ENCODE data around the gene HDAC8. TPM values are rescaled to one million over a fixed set of nuclear protein-coding genes. Genes with fewer than 3 reads are reported as not detected.

The HDAC8 gene
- total RNA-seq, 1 experiment from 2014 or later, result 21.4 TPM

GRCh38 chrX:72294497-72294896 lies 278.1 kb downstream of the HDAC8 start:
- no peak overlapping the region for H4K5ac ChIP-seq (ENCODE audit: insufficient read length, low read depth, low read length)

More at GRCh38 chrX:72294497-72294896, 278.1 kb downstream of the HDAC8 start:
- Histone ChIP-seq H3K14ac (ENCODE audit: insufficient read depth, low read length) (no peak overlapping the region), H3K4me2 (ENCODE audit: insufficient read depth, insufficient read length, low read length) (no peak overlapping the region), H3K23me2 (ENCODE audit: insufficient read length, low read depth, low read length, poor library complexity, severe bottlenecking) (no peaks in the 10 kb centered on the region), H2BK12ac (ENCODE audit: insufficient read length, low read depth, low read length) (no peak overlapping the region), H4K20me1 (ENCODE audit: control insufficient read depth, insufficient read depth, insufficient read length) (no peaks in the 10 kb centered on the region), H2BK120ac (ENCODE audit: low read depth, low read length, poor library complexity, severe bottlenecking) (no peak overlapping the region), H3T11ph (ENCODE audit: low read length) (no peak overlapping the region), H3K4me1 (ENCODE audit: insufficient read depth, low read length) (no peaks in the 10 kb centered on the region), H3K27ac (ENCODE audit: insufficient read length, low read depth, low read length) (no peak overlapping the region), H3K23ac (ENCODE audit: insufficient read length, low read depth, low read length) (no peak overlapping the region), H2BK20ac (ENCODE audit: low read depth, low read length, poor library complexity, severe bottlenecking) (no peak overlapping the region), H2AFZ (ENCODE audit: low read length) (no peak overlapping the region), H3K9ac (ENCODE audit: extremely low read depth, insufficient read length, low read length) (no peak overlapping the region), H3K79me2 (ENCODE audit: insufficient read depth, low read length) (no peaks in the 10 kb centered on the region), H2AK5ac (ENCODE audit: insufficient read length, low read length) (no peak overlapping the region), H4K91ac (ENCODE audit: insufficient read length, low read depth, low read length) (no peak overlapping the region), H3K27me3 (ENCODE audit: insufficient read depth, low read length) (no peaks in the 10 kb centered on the region), H2BK15ac (ENCODE audit: low read depth, low read length) (no peak overlapping the region), H3K79me1 (ENCODE audit: insufficient read depth, low read depth, low read length, poor library complexity, severe bottlenecking) (no peaks in the 10 kb centered on the region), H3K9me3 (ENCODE audit: control insufficient read depth, low read depth, low read length) (peaks cover 9% of the 10 kb centered on the region), H2BK5ac (ENCODE audit: insufficient read length, low read length) (no peak overlapping the region), H4K8ac (replicated peaks; ENCODE audit: insufficient read length, low read depth, low read length) (no peak overlapping the region), H3K56ac (ENCODE audit: insufficient read length, low read depth, low read length) (no peak overlapping the region), H3K18ac (ENCODE audit: insufficient read length, low read depth, low read length) (no peak overlapping the region), H3K4ac (ENCODE audit: low read depth, low read length) (no peak overlapping the region)
- peak; percentile 22; the same call in 1 of the 3 replicates for TF ChIP-seq CTCF (conservative IDR thresholded peaks at IDR 0.05)
- Mint-ChIP-seq H3K4me1 (no peaks in the 10 kb centered on the region), H3K36me3 (ENCODE audit: insufficient read depth in 1 of 3, low read depth in 3 of 3) (peaks cover 0 to 3% (median 2%) of the 10 kb centered on the region in 3 experiments; a peak in 1 of 7 replicates), H3K4me3 (no peak overlapping the region), H3K27ac (no peak overlapping the region), H3K9me3 (peaks cover 62 to 83% of the 10 kb centered on the region in 2 experiments), H3K27me3 (ENCODE audit: low read depth) (peaks cover 23% of the 10 kb centered on the region)
- DNase-seq, result no peak
- no CpG with 5 or more reads among the region's 1 CpG for WGBS (ENCODE audit: extremely low coverage, insufficient read length, low lambda C conversion rate)
